ENCODE measurements around the gene POLR1B.
"Not testable (repeated sequence)": the region's sequence is repeated elsewhere in the genome, so short reads cannot be mapped to it uniquely, and the experiment has no call there.

Gene POLR1B, protein sequence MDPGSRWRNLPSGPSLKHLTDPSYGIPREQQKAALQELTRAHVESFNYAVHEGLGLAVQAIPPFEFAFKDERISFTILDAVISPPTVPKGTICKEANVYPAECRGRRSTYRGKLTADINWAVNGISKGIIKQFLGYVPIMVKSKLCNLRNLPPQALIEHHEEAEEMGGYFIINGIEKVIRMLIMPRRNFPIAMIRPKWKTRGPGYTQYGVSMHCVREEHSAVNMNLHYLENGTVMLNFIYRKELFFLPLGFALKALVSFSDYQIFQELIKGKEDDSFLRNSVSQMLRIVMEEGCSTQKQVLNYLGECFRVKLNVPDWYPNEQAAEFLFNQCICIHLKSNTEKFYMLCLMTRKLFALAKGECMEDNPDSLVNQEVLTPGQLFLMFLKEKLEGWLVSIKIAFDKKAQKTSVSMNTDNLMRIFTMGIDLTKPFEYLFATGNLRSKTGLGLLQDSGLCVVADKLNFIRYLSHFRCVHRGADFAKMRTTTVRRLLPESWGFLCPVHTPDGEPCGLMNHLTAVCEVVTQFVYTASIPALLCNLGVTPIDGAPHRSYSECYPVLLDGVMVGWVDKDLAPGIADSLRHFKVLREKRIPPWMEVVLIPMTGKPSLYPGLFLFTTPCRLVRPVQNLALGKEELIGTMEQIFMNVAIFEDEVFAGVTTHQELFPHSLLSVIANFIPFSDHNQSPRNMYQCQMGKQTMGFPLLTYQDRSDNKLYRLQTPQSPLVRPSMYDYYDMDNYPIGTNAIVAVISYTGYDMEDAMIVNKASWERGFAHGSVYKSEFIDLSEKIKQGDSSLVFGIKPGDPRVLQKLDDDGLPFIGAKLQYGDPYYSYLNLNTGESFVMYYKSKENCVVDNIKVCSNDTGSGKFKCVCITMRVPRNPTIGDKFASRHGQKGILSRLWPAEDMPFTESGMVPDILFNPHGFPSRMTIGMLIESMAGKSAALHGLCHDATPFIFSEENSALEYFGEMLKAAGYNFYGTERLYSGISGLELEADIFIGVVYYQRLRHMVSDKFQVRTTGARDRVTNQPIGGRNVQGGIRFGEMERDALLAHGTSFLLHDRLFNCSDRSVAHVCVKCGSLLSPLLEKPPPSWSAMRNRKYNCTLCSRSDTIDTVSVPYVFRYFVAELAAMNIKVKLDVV

DNA sequence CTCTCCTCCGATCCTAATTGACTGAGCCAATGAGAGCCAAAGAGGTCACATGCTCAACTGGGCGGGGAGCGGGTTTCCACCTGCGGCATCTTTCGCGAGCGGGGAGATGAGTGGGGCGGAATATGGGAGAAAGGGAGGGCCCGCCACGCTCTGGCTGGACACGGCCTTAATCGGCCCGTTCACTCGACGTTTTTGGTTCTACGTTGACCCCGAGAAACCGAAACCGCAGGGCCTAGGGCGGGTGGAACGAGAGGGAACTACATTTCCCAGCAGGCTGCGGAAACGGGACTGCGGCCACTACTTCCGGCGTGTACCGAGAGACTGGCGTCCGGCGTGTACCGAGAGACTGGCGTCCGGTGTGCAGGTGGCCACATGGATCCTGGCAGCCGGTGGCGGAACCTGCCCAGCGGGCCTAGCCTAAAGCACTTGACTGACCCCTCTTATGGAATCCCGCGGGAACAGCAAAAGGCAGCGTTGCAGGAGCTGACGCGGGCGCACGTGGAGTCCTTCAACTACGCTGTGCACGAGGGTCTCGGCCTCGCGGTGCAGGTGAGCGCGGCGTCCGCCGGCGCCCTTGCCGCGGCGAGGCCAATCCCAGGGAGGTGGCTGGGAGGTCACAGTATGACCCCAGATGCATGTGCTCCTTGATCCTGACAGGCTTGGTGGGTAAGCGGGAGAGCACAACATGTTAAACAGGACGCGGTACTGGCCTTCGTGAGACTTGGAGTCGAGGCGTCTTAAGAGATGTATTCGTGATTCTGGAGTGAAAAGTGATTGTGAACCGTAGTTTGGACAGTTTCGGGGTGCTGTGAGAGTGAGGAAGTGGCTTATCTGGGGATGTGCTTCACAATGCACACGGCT, at the start of gene POLR1B:
Gene POLR1B, plus strand, starts transcription at position 343 of the 861 bp plus-strand sequence. Its CDS starts 30 bp downstream, at position 373.
- DNase-seq = peak; percentile 90 to 91

GRCh38 chr2:112493048-112493447, 49.2 kb upstream of the POLR1B start:
- DNase-seq = no peak

- no peak for DNase-seq
Observed at GRCh38 chr2:112493858-112494648, 48.2 kb upstream of the POLR1B start.

DNA sequence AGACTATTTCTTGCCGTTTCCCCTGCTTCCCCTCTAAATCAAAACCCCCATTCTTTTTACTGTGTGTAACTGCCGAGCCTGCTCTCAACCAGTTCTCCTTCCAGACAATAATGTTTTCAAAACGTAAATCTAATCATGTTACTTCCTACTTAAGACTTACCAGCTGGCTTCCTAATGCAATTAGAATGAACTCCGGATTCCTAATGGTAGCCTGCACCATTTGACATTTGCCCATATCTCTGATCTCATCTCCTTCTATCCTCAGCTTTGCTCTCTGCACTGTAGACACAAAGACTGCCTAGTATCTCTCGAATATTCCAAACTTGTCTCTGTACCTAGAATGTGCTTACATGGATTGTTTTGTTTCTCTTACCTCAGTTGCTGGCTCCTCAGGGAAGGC, 47.4 kb upstream of the POLR1B start:
- no peak for DNase-seq

DNA sequence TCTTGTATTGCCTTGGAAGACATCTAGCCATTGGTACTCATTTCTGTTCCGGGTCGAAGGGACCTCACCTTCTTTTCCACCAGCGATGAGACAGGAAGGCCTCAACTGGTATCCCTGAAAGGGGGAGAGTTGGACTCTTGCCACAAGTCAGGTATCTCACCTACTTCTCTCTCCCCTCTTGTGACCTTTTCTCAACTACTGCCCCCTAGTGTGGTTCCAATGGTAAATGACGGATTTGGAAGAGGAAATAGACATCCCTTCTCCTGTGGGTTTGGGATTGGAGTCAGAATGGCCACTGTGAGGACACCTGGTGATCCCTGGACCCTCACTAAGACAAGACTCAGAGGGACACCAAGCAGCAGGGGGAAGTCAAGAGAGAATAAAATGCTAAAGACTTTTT, 46.4 kb upstream of the POLR1B start:
- DNase-seq = not testable (repeated sequence)

GRCh38 chr2:112500850-112501484, 41.3 kb upstream of the POLR1B start:
- peak in 1 of 2 donors; percentile 20 for DNase-seq

- not testable (repeated sequence) for DNase-seq
Observed at GRCh38 chr2:112509239-112509998, 32.8 kb upstream of the POLR1B start.

DNA sequence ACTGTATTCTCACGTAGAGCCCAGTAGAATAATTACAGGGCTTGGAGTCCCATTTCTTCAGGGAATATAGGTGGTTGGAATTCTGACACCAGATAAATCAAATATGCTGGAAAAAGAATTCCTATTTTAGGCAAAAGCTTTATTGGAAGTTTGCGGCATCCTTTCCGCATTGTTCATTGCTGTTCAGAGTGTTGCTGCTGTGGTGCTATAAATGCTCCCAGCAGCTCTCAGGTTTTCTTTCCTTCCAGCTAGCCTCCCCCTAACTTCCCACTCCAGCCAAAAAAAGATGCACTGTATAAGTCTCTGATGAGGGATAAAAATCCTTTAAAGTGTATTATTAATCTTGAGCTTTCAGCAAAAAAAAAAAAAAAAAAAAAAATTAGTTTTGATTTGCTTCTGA, 25.5 kb upstream of the POLR1B start:
- DNase-seq = no peak

- DNase-seq = no peak
Observed at GRCh38 chr2:112518807-112519206, 23.5 kb upstream of the POLR1B start.

DNA sequence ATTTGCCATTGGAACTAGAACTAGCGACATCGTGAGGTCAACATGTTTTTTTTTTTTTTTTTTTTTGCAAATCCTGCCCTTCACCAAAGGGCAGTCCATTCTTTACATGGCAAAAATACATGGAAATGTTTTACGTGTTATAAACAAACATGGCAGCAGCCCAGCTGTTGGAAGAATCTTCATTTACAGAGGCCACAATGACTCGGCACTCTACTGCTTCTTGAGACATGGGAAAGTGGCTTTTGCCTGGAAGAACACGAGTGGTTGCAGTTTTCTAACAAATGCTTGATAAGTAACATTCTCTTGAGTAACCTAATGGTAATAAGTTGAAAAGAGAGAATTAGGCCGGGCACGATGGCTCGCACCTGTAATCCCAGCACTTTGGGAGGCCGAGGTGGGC, 22.8 kb upstream of the POLR1B start:
- no peak for DNase-seq

DNA sequence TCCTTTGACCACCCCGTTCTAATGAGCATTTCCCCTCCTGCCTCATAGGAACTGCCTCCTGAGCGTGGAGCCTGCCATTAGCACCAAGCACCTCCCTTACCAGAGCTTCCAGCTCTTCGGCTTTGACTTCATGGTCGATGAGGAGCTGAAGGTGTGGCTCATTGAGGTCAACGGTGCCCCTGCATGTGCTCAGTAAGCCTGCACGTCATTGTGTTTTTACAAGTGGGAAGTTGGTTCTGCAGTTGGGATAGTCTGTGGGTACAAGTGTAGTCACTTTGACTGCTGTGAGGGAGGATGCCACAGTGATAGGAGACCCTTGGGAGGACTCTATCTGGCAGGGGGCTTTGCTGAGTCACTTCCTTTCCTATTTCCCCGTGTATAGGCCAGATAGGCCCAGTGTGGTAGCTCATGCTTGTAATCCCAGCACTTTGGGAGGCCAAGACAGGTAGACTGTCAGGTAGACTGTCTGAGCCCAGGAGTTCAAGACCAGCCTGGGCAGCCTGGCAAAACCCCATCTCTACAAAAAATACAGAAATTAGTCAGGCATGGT, 22.0 kb upstream of the POLR1B start:
- DNase-seq = no peak

GRCh38 chr2:112523291-112523777, 18.9 kb upstream of the POLR1B start:
- DNase-seq = no peak

DNA sequence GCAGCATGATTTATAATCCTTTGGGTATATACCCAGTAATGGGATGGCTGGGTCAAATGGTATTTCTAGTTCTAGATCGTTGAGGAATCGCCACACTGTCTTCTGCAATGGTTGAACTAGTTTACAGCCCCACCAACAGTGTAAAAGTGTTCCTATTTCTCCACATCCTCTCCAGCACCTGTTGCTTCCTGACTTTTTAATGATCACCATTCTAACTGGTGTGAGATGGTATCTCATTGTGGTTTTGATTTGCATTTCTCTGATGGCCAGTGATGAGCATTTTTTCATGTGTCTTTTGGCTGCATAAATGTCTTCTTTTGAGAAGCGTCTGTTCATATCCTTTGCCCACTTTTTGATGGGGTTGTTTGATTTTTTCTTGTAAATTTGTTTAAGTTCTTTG, 18.0 kb upstream of the POLR1B start:
- DNase-seq = not testable (repeated sequence)

DNA sequence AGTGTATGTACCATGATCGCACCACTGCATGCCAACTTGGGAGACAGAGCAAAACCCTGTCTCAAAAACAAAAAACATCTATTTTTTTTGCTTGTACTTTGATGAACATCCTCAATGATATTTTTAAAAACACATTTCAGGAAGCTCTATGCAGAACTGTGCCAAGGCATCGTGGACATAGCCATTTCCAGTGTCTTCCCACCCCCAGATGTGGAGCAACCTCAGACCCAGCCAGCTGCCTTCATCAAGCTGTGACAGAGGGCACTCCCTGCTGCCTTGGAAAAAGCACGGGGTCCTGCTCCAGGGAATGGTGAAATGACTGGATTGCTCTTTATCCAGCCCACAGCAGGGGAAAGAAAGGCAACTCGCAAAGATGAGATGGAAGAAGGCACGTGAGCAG, 13.7 kb upstream of the POLR1B start:
- DNase-seq = no peak

- peak in 1 of 2 donors; percentile 50 for DNase-seq
Observed at GRCh38 chr2:112529757-112530156, 12.5 kb upstream of the POLR1B start.

DNA sequence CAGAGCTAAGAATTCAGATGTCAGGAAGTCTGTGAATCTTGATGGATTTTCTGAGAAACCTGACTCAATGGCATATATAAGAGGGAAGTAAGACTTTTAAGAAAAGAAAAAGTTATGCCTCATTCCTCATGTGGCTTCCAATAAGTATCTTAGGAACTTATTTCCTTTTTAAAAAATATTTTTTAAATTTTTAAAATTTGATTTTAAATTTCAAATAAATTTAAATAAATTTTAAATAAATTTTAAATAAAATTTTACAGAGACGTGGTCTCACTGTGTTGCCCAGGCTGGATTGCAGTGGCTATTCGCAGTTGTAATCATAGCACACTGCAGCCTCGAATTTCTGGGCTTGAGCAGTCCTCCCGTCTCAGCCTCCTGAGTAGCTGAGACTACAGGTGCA, 11.5 kb upstream of the POLR1B start:
- no peak for DNase-seq

DNA sequence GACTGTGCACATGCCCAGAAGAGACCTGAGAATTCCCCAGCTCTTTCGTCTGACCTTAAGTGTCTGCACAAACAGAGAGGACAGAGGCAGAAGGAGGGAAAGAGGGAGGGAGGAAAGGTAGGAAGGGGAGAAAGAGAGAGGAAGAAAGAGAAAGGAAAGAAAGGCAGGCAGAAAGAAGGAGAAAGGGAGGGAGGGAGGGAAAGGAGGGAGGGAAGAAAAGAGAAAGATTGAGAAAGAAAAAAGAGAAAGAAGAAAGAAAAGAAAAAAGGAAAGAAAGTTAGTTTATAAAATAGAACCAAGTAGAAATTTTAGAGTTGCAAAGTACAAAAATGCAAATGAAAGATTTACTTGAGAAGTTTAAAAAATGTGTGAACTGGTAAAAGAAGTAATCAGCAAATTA, 7.4 kb upstream of the POLR1B start:
- no peak for DNase-seq

DNA sequence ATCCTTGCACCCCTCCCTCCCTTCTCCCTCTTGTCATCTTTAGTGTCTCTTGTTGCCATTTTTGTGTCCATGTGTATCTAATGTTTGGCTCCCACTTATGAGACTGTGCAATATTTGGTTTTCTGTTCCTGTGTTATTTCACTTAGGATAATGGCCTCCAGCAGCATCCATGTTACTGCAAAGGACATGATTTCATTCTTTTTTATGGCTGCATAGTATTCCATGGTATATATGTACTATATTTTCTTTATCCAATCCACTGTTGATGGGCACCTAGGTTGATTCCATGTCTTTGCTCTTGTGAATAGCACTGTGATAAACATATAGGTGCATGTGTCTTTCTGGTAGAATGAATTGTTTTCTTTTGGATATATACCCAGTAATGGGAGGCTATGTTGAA, 5.6 kb upstream of the POLR1B start:
- DNase-seq = not testable (repeated sequence)

DNA sequence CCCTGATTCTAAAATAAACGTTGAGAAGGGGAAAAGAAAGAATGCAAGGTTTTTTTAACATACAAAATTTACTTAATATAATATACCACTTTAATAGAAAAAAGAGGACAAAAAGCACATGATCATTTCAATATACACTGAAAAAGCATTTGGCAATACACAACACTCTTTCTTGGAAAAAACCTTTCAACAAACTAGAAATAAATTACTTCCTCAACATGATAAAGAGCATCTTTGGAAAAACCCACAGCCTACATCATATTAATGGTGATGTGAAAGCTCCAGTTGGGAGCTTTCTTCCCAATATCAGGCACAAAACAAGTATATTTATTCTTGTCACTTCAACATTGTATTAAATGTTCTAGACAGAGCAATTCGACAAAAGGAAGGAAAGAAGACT, 3.0 kb upstream of the POLR1B start:
- no peak for DNase-seq

GRCh38 chr2:112540906-112541305, 1.4 kb upstream of the POLR1B start:
- no peak for DNase-seq
